Mucosa of descending colon (tissue), 3 donors: ENCODE measurements around the gene BICC1. TPM values are rescaled to one million over a fixed set of nuclear protein-coding genes. Genes with fewer than 3 reads are reported as not detected.

Experiments used
- ATAC-seq: fragments of 200-7000 bp; cut with Tn5 transposase; one replicate; pipeline ENCODE4 v1.9.1; 2020; ENCODE audit warnings: mild to moderate bottlenecking, moderate library complexity
- DNase-seq, 3 donors: peaks; one replicate each; pipeline ENCODE4 v3.0.0-alpha.2; 2020
- H3K36me3 ChIP-seq: fragments of 200-600 bp; one replicate; pipeline ENCODE4 v1.8.0; 2021; ENCODE audit warnings: low read depth, mild to moderate bottlenecking
- H3K4me1 ChIP-seq: fragments of 200-600 bp; one replicate; pipeline ENCODE4 v1.8.0; 2021; ENCODE audit warnings: low read depth, mild to moderate bottlenecking
- H3K4me3 ChIP-seq: fragments of 200-600 bp; one replicate; pipeline ENCODE4 v1.8.0; 2021; ENCODE audit warnings: mild to moderate bottlenecking
- H3K9me3 ChIP-seq: fragments of 200-600 bp; one replicate; pipeline ENCODE4 v1.8.0; 2021; ENCODE audit warnings: mild to moderate bottlenecking
- CTCF ChIP-seq: fragments of 200-600 bp; IDR thresholded peaks from one replicate; pipeline ENCODE4 v1.8.0; 2022; ENCODE audit warnings: antibody characterized with exemption, mild to moderate bottlenecking
- intact Hi-C, 2 donors: fragments of 100-400 bp; cut with DNase I in 1 of 2; cut with micrococcal nuclease in 1 of 2; formaldehyde crosslinking; loops; one replicate each; pipeline versions ENCODE4 v1.11.0 to v1.11.1; 2022; cut with DNase I, micrococcal nuclease
- long read RNA-seq, 2 donors: library from polyadenylated mRNA; unstranded; transcript quantifications; one replicate each; pipeline ENCODE4 v2.0.0, GENCODE V29; 2019 to 2021
- total RNA-seq, 3 donors: library from RNA; stranded (reverse); fragmentation: NEBNext Ultra II Directional in 2 of 3; extraction: Animal tissue kit (Norgen Biotek cat#: 25700) in 2 of 3; gene quantifications; one replicate each; pipeline versions ENCODE4 v1.2.1 to v1.2.4, GENCODE V29; 2021 to 2023
- donor health status: DM: no; HTN: no; CAD: no; lungs with moderate emphysema.
- donor health status: DM: no; HTN: no; CAD: no.
- donor health status: DM: no; HTN: yes; CAD: no.

BICC1 gene
- total RNA-seq: 1 to 10 TPM; 1.1 to 5.9 (median 3.5) TPM
- long read RNA-seq, donor 1, partial matches to known transcripts: 0 of 2 reads
- long read RNA-seq, donor 1, other reads (novel, unspliced or antisense): 2 of 2 reads
- long read RNA-seq, donor 2, partial matches to known transcripts: 1 of 1 reads
- long read RNA-seq, donor 2, other reads (novel, unspliced or antisense): 0 of 1 reads

GRCh38 chr10:58512491-58513187 is at the start of gene BICC1:
TSS of gene BICC1 (plus strand) at chr10:58512872. CDS start at chr10:58513144, 272 bp downstream.
- TF ChIP-seq CTCF: no peak

GRCh38 chr10:58464956-58465355 is 47.7 kb upstream of the BICC1 start:
- intact Hi-C loops: no loop called here
- no peak for ATAC-seq
- no peak for TF ChIP-seq CTCF
- Histone ChIP-seq H3K4me3 (no peak overlapping the region), H3K36me3 (no peaks in the 10 kb centered on the region), H3K4me1 (no peaks in the 10 kb centered on the region), H3K9me3 (no peaks in the 10 kb centered on the region)
- no peak for DNase-seq

More at GRCh38 chr10:58512491-58513187, at the start of gene BICC1:
- Histone ChIP-seq H3K4me3 (peak within 1 kb of the TSS; percentile 22), H3K9me3 (no peaks in the 10 kb centered on the region), H3K36me3 (no peaks in the 10 kb centered on the region), H3K4me1 (peaks cover 12% of the 10 kb centered on the region)
- ATAC-seq: peak; percentile 70
- intact Hi-C loops: no loop called here
- peak in 2 of 3 donors; percentile 29 to 48 for DNase-seq

GRCh38 chr10:58465629-58466028 is 47.0 kb upstream of the BICC1 start:
- TF ChIP-seq CTCF: no peak
- Histone ChIP-seq H3K4me1 (no peaks in the 10 kb centered on the region), H3K9me3 (no peaks in the 10 kb centered on the region), H3K4me3 (no peak overlapping the region), H3K36me3 (no peaks in the 10 kb centered on the region)
- DNase-seq (no peak), ATAC-seq (no peak)
- intact Hi-C loops: no loop called here

- intact Hi-C loops: no loop called here
- Histone ChIP-seq H3K4me3 (no peak overlapping the region), H3K36me3 (no peaks in the 10 kb centered on the region), H3K4me1 (no peaks in the 10 kb centered on the region), H3K9me3 (no peaks in the 10 kb centered on the region)
- TF ChIP-seq CTCF: no peak
- ATAC-seq: no peak
- no peak for DNase-seq
Observed at GRCh38 chr10:58467931-58468635, 44.6 kb upstream of the BICC1 start.

DNA sequence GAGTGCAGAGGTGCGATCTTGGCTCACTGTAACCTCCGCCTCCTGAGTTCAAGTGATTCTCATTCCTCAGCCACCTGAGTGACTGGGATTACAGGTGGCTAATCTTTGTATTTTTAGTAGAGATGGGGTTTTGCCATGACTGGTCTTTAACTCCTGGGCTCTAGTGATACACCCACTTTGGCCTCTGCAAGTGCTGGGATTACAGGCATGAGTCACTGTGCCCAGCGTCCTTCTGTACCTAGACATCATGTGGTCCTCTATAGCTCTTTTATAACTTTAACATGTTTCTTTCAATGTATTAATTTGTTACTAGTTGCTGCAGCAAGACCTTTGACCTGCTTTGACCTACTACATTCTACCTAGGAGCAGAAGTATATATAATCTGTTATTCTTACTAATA is 38.7 kb upstream of the BICC1 start:
- Histone ChIP-seq H3K4me3 (no peak overlapping the region), H3K36me3 (no peaks in the 10 kb centered on the region), H3K4me1 (no peaks in the 10 kb centered on the region), H3K9me3 (no peaks in the 10 kb centered on the region)
- ATAC-seq (peak; percentile 67), DNase-seq (no peak)
- no peak for TF ChIP-seq CTCF
- intact Hi-C loops: no loop called here
